Left ventricle myocardium inferior (tissue), 1 donor: Measurements from ENCODE around the gene COX6B1. TPM values are rescaled to one million over a fixed set of nuclear protein-coding genes. Genes with fewer than 3 reads are reported as not detected.

Experiments used
- DNase-seq: peaks from one replicate; pipeline ENCODE4 v3.0.0-alpha.2; 2020
- H3K27ac ChIP-seq: fragments of 200-600 bp; replicated peaks from 2 replicates; pipeline ENCODE4 v1.8.0; 2021
- H3K27me3 ChIP-seq: fragments of 200-600 bp; 2 replicates; pipeline ENCODE4 v1.8.0; 2021; ENCODE audit warnings: low read depth
- H3K36me3 ChIP-seq: fragments of 200-600 bp; 2 replicates; pipeline ENCODE4 v1.8.0; 2021
- H3K4me1 ChIP-seq: fragments of 200-600 bp; 2 replicates; pipeline ENCODE4 v1.8.0; 2021
- H3K4me3 ChIP-seq: fragments of 200-600 bp; 2 replicates; pipeline ENCODE4 v1.8.0; 2021; ENCODE audit warnings: mild to moderate bottlenecking, moderate library complexity
- H3K9me3 ChIP-seq: fragments of 200-600 bp; replicated peaks from 2 replicates; pipeline ENCODE4 v1.8.0; 2021
- intact Hi-C: fragments of 100-400 bp; cut with micrococcal nuclease; formaldehyde crosslinking; loops from one replicate; pipeline ENCODE4 v1.11.0; 2022
- total RNA-seq: library from RNA; stranded (reverse); fragmentation: NEBNext Ultra II Directional; extraction: Animal tissue kit (Norgen Biotek cat#: 25700); gene quantifications from one replicate; pipeline ENCODE4 v1.2.1, GENCODE V29; 2021
- TF ChIP-seq, protein P1 (sequence below): fragments of 200-600 bp; IDR thresholded peaks from 2 replicates; pipeline ENCODE4 v1.8.0; 2021; ENCODE audit warnings: antibody characterized with exemption, mild to moderate bottlenecking, borderline replicate concordance
- donor health status: DM: no; HTN: yes; CAD: no; lungs with severe emphysema.

COX6B1 gene
- total RNA-seq, 1 donor from 2014 or later, result 1,365 TPM

GRCh38 chr19:35636651-35637050 lies 11.5 kb upstream of the COX6B1 start:
- no peak overlapping the region for H3K4me3 ChIP-seq
- no peaks in the 10 kb centered on the region for H3K9me3 ChIP-seq
- H3K4me1 ChIP-seq, result no peaks in the 10 kb centered on the region
- TF ChIP-seq, protein P1, sequence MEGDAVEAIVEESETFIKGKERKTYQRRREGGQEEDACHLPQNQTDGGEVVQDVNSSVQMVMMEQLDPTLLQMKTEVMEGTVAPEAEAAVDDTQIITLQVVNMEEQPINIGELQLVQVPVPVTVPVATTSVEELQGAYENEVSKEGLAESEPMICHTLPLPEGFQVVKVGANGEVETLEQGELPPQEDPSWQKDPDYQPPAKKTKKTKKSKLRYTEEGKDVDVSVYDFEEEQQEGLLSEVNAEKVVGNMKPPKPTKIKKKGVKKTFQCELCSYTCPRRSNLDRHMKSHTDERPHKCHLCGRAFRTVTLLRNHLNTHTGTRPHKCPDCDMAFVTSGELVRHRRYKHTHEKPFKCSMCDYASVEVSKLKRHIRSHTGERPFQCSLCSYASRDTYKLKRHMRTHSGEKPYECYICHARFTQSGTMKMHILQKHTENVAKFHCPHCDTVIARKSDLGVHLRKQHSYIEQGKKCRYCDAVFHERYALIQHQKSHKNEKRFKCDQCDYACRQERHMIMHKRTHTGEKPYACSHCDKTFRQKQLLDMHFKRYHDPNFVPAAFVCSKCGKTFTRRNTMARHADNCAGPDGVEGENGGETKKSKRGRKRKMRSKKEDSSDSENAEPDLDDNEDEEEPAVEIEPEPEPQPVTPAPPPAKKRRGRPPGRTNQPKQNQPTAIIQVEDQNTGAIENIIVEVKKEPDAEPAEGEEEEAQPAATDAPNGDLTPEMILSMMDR, result no peak
- intact Hi-C loops, result no loop called here
- H3K36me3 ChIP-seq, result peaks cover 69% of the 10 kb centered on the region
- no peak overlapping the region for H3K27ac ChIP-seq
- no peak for DNase-seq
- no peaks in the 10 kb centered on the region for H3K27me3 ChIP-seq

DNA sequence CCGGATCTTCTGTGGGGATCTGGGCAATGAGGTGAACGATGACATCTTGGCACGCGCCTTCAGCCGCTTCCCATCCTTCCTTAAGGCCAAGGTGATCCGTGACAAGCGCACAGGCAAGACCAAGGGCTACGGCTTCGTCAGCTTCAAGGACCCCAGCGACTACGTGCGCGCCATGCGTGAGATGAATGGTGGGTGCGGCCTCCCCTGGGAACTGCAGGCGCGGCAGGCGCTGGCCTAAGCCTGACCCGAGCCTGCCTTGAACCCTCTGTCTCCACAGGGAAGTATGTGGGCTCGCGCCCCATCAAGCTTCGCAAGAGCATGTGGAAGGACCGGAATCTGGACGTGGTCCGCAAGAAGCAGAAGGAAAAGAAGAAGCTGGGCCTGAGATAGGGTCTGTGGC lies 11.0 kb upstream of the COX6B1 start:
- Histone ChIP-seq H3K27ac (no peak overlapping the region), H3K4me3 (no peak overlapping the region), H3K27me3 (no peaks in the 10 kb centered on the region), H3K36me3 (peaks cover 64% of the 10 kb centered on the region), H3K4me1 (no peaks in the 10 kb centered on the region), H3K9me3 (no peaks in the 10 kb centered on the region)
- intact Hi-C loops, result no loop called here
- DNase-seq, result no peak
- TF ChIP-seq, protein P1, result no peak

GRCh38 chr19:35639321-35639639 lies 8.8 kb upstream of the COX6B1 start:
- Histone ChIP-seq H3K27me3 (no peaks in the 10 kb centered on the region), H3K4me1 (peaks cover 18% of the 10 kb centered on the region), H3K27ac (no peak overlapping the region), H3K4me3 (no peak overlapping the region), H3K9me3 (no peaks in the 10 kb centered on the region), H3K36me3 (peaks cover 42% of the 10 kb centered on the region)
- DNase-seq, result no peak
- TF ChIP-seq, protein P1, result no peak
- intact Hi-C loops, result no loop called here

DNA sequence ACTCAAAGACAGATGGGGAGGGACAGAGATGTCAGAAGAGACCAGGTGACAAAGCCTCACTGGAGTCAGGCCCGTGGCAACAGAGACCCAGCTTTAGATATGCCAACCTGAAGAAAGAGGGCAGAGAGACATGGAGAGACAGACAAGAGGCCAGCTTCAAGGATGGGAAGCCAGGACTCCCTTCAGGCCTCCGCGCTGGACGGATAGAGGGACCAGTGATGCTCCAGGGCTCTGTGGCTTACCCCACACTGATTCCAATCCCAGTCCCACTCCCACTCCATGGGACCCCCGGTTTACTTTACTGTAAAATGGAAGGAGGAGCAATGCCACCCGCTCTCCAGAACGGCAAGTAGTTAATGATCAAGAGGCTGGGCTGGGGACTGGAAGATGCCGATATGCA lies 8.3 kb upstream of the COX6B1 start:
- no peak overlapping the region for H3K4me3 ChIP-seq
- H3K9me3 ChIP-seq, result no peaks in the 10 kb centered on the region
- intact Hi-C loops, result no loop called here
- H3K36me3 ChIP-seq, result peaks cover 37% of the 10 kb centered on the region
- H3K27me3 ChIP-seq, result no peaks in the 10 kb centered on the region
- DNase-seq, result no peak
- H3K4me1 ChIP-seq, result peaks cover 21% of the 10 kb centered on the region
- H3K27ac ChIP-seq, result no peak overlapping the region
- TF ChIP-seq, protein P1, result no peak

GRCh38 chr19:35641515-35642151 lies 6.5 kb upstream of the COX6B1 start, which contains the start of gene ETV2:
Gene ETV2, plus strand, starts transcription at chr19:35641745. Its CDS starts 716 bp downstream, at chr19:35642461.
- Histone ChIP-seq H3K36me3 (peaks cover 19% of the 10 kb centered on the region), H3K4me3 (no peak within 1 kb of the TSS), H3K4me1 (peaks cover 29% of the 10 kb centered on the region), H3K27ac (no peak within 1 kb of the TSS), H3K27me3 (no peaks in the 10 kb centered on the region), H3K9me3 (no peaks in the 10 kb centered on the region)
- intact Hi-C loops, result no loop called here
- DNase-seq, result no peak
- TF ChIP-seq, protein P1, result no peak
